ENCODE measurements around the gene BACE1. TPM values are rescaled to one million over a fixed set of nuclear protein-coding genes. Genes with fewer than 3 reads are reported as not detected.

Gene BACE1
- total RNA-seq, 1 experiment from 2014 or later: 13.7 TPM

- no peaks in the 10 kb centered on the region for H3K27me3 ChIP-seq (replicated peaks; ENCODE audit: insufficient read depth, low read depth, low read length, poor library complexity)
- intact Hi-C loops (cut with micrococcal nuclease; ENCODE audit: unreplicated experiment): no loop called here
- no TSS peak for BruUV-seq (replicated peaks)
- H3K4me3 ChIP-seq (ENCODE audit: low read depth, low read length, poor library complexity, severe bottlenecking): no peak overlapping the region
- no peak for DNase-seq (ENCODE audit: low spot score)
- H3K4me1 ChIP-seq (ENCODE audit: insufficient read depth, low read length, poor library complexity, severe bottlenecking): no peaks in the 10 kb centered on the region
- no peaks in the 10 kb centered on the region for H3K9me3 ChIP-seq (ENCODE audit: low read depth, low read length, poor library complexity, severe bottlenecking)
- TF ChIP-seq CTCF (conservative IDR thresholded peaks at IDR 0.05; ENCODE audit: low read depth, low read length) (no peak), EZH2 (IDR thresholded peaks at IDR 0.05; ENCODE audit: borderline replicate concordance, low read depth, low read length, poor library complexity, severe bottlenecking) (no peak)
- ChIA-PET POLR2A (ENCODE audit: low non-redundant PET) (no interaction called here), CTCF (interaction anchor here (0.6 kb wide), 1 partner anchor 77 kb away, joined by 3 read pairs; the partner anchor contains the start of gene RNF214)
- H3K36me3 ChIP-seq (ENCODE audit: insufficient read depth, low read length, poor library complexity, severe bottlenecking): no peaks in the 10 kb centered on the region
- H3K27ac ChIP-seq (ENCODE audit: low read depth, low read length, poor library complexity, severe bottlenecking): no peak overlapping the region
Observed at GRCh38 chr11:117309310-117309709, 6.7 kb downstream of the BACE1 start.

- DNase-seq (ENCODE audit: low spot score): no peak
- no peaks in the 10 kb centered on the region for H3K36me3 ChIP-seq (ENCODE audit: insufficient read depth, low read length, poor library complexity, severe bottlenecking)
- POLR2A ChIA-PET (ENCODE audit: low non-redundant PET): no interaction called here
- H3K27me3 ChIP-seq (replicated peaks; ENCODE audit: insufficient read depth, low read depth, low read length, poor library complexity): no peaks in the 10 kb centered on the region
- intact Hi-C loops (cut with micrococcal nuclease; ENCODE audit: unreplicated experiment): no loop called here
- peaks cover 8% of the 10 kb centered on the region for H3K4me1 ChIP-seq (ENCODE audit: insufficient read depth, low read length, poor library complexity, severe bottlenecking)
- BruUV-seq (replicated peaks): no TSS peak
- TF ChIP-seq CTCF (conservative IDR thresholded peaks at IDR 0.05; ENCODE audit: low read depth, low read length): no peak
- no peak for TF ChIP-seq EZH2 (IDR thresholded peaks at IDR 0.05; ENCODE audit: borderline replicate concordance, low read depth, low read length, poor library complexity, severe bottlenecking)
- CTCF ChIA-PET: no interaction called here
- H3K9me3 ChIP-seq (ENCODE audit: low read depth, low read length, poor library complexity, severe bottlenecking): no peaks in the 10 kb centered on the region
- H3K27ac ChIP-seq (ENCODE audit: low read depth, low read length, poor library complexity, severe bottlenecking): no peak overlapping the region
- H3K4me3 ChIP-seq (ENCODE audit: low read depth, low read length, poor library complexity, severe bottlenecking): no peak overlapping the region
Observed at GRCh38 chr11:117305145-117305544, 10.9 kb downstream of the BACE1 start.

- POLR2A ChIA-PET (ENCODE audit: low non-redundant PET): no interaction called here
- Histone ChIP-seq H3K4me1 (ENCODE audit: insufficient read depth, low read length, poor library complexity, severe bottlenecking) (peaks cover 8% of the 10 kb centered on the region), H3K4me3 (ENCODE audit: low read depth, low read length, poor library complexity, severe bottlenecking) (no peak overlapping the region), H3K27ac (ENCODE audit: low read depth, low read length, poor library complexity, severe bottlenecking) (no peak overlapping the region), H3K9me3 (ENCODE audit: low read depth, low read length, poor library complexity, severe bottlenecking) (no peaks in the 10 kb centered on the region), H3K27me3 (replicated peaks; ENCODE audit: insufficient read depth, low read depth, low read length, poor library complexity) (no peaks in the 10 kb centered on the region), H3K36me3 (ENCODE audit: insufficient read depth, low read length, poor library complexity, severe bottlenecking) (no peaks in the 10 kb centered on the region)
- no peak for TF ChIP-seq EZH2 (IDR thresholded peaks at IDR 0.05; ENCODE audit: borderline replicate concordance, low read depth, low read length, poor library complexity, severe bottlenecking)
- no peak for TF ChIP-seq CTCF (conservative IDR thresholded peaks at IDR 0.05; ENCODE audit: low read depth, low read length)
- no TSS peak for BruUV-seq (replicated peaks)
- no peak for DNase-seq (ENCODE audit: low spot score)
- CTCF ChIA-PET: no interaction called here
- intact Hi-C loops (cut with micrococcal nuclease; ENCODE audit: unreplicated experiment): no loop called here
Observed at GRCh38 chr11:117303646-117304315, 12.3 kb downstream of the BACE1 start.

Measured in A673 (cell line).